ENCODE data around the gene SPATA9. TPM values are rescaled to one million over a fixed set of nuclear protein-coding genes. Genes with fewer than 3 reads are reported as not detected.

SPATA9 gene
- total RNA-seq, 1 experiment from 2014 or later: not detected

- TF ChIP-seq POLR2A (IDR thresholded peaks at IDR 0.05; ENCODE audit: borderline replicate concordance, extremely low read depth, insufficient read depth, insufficient read length) (no peak), SRF (IDR thresholded peaks at IDR 0.05; ENCODE audit: low read depth) (no peak), SIN3A (IDR thresholded peaks at IDR 0.05; ENCODE audit: low read depth) (no peak), ZBTB33 (IDR thresholded peaks at IDR 0.05; ENCODE audit: extremely low read depth, insufficient replicate concordance, low read length) (no peak), CEBPB (IDR thresholded peaks at IDR 0.05; ENCODE audit: low read depth) (no peak), ATF3 (IDR thresholded peaks at IDR 0.05) (no peak), TCF7L2 (IDR thresholded peaks at IDR 0.05; ENCODE audit: borderline replicate concordance, extremely low read depth, insufficient read depth, insufficient read length) (no peak), SP1 (IDR thresholded peaks at IDR 0.05; ENCODE audit: low read depth) (no peak), ZFX (IDR thresholded peaks at IDR 0.05) (no peak), CBX3 (IDR thresholded peaks at IDR 0.05; ENCODE audit: low read depth) (no peak), ELF1 (IDR thresholded peaks at IDR 0.05; ENCODE audit: borderline replicate concordance, low read depth) (no peak), EGR1 (IDR thresholded peaks at IDR 0.05; ENCODE audit: low read depth) (no peak), POLR2AphosphoS5 (IDR thresholded peaks at IDR 0.05; ENCODE audit: low read depth, low read length) (no peak), YY1 (IDR thresholded peaks at IDR 0.05; ENCODE audit: extremely low read depth, insufficient replicate concordance, low read depth, low read length) (no peak), JUND (IDR thresholded peaks at IDR 0.05) (no peak), EZH2phosphoT487 (IDR thresholded peaks at IDR 0.05; ENCODE audit: borderline replicate concordance) (no peak), CTCF (IDR thresholded peaks at IDR 0.05 in 2 of 3, conservative IDR thresholded peaks at IDR 0.05 in 1 of 3; ENCODE audit: borderline replicate concordance in 1 of 3, insufficient read depth in 1 of 3, low read depth in 2 of 3, low read length in 2 of 3) (no peak), FOSL1 (IDR thresholded peaks at IDR 0.05; ENCODE audit: low read depth) (no peak), REST (IDR thresholded peaks at IDR 0.05; ENCODE audit: low read depth) (no peak), EZH2 (IDR thresholded peaks at IDR 0.05) (no peak)
- no TSS peak for BruUV-seq (replicated peaks)
- ATAC-seq: no peak
Observed at GRCh38 chr5:95610546-95610945, 72.2 kb downstream of the SPATA9 start.

More at GRCh38 chr5:95610546-95610945, 72.2 kb downstream of the SPATA9 start:
- Histone ChIP-seq H2AFZ (ENCODE audit: low read depth, low read length, poor library complexity, severe bottlenecking) (no peak overlapping the region), H3K36me3 (ENCODE audit: control insufficient read depth in 1 of 2, insufficient read depth in 2 of 2, low read length in 2 of 2) (no peaks in the 10 kb centered on the region), H3K9ac (ENCODE audit: low read length) (no peak overlapping the region), H3K9me3 (ENCODE audit: control insufficient read depth in 1 of 2, insufficient read depth in 1 of 2, low read depth in 1 of 2, low read length in 2 of 2) (peaks cover 0 to 4% of the 10 kb centered on the region in 2 experiments; a peak in 1 of 4 replicates), H3K4me2 (ENCODE audit: low read length) (no peak overlapping the region), H3K27me3 (ENCODE audit: insufficient read depth, low read length) (no peaks in the 10 kb centered on the region), H3K27ac (ENCODE audit: low read depth, low read length) (no peak overlapping the region), H4K20me1 (ENCODE audit: insufficient read depth) (no peaks in the 10 kb centered on the region), H3K79me2 (ENCODE audit: insufficient read depth, low read length) (no peaks in the 10 kb centered on the region), H3K4me1 (ENCODE audit: control insufficient read depth in 1 of 2, insufficient read depth in 2 of 2, low read length in 2 of 2) (no peaks in the 10 kb centered on the region), H3K4me3 (replicated peaks in 1 of 2; ENCODE audit: low read depth in 1 of 2, low read length in 2 of 2) (no peak overlapping the region), H3K9me2 (ENCODE audit: insufficient read depth) (no peaks in the 10 kb centered on the region)
- DNase-seq (ENCODE audit: low read depth, low spot score): no peak
- intact Hi-C loops (cut with micrococcal nuclease): no loop called here
- ChIA-PET POLR2A (no interaction called here), CTCF (no interaction called here), RAD21 (ENCODE audit: low non-redundant PET in 1 of 2, low total read pairs in 2 of 2, uncharacterized antibody in 2 of 2, unreplicated experiment in 2 of 2) (no interaction called here)

All from HCT116 (cell line).